ENCODE measurements around the gene PAX7. TPM values are rescaled to one million over a fixed set of nuclear protein-coding genes. Genes with fewer than 3 reads are reported as not detected.

The PAX7 gene
- total RNA-seq, 1 donor from 2014 or later, result not detected

- DNase-seq (no peak), ATAC-seq (ENCODE audit: low read depth) (no peak)
- Mint-ChIP-seq H3K27ac (no peak overlapping the region), H3K4me1 (no peaks in the 10 kb centered on the region), H3K27me3 (peaks cover 21% of the 10 kb centered on the region), H3K4me3 (no peak overlapping the region), H3K9me3 (peaks cover 10% of the 10 kb centered on the region), H3K36me3 (ENCODE audit: low read depth) (no peaks in the 10 kb centered on the region)
- TF ChIP-seq CTCF (IDR thresholded peaks at IDR 0.05), result no peak
- POLR2A ChIA-PET, result no interaction called here
- intact Hi-C loops (cut with micrococcal nuclease), result no loop called here
- CTCF ChIA-PET, result no interaction called here
Measured at GRCh38 chr1:18796950-18797349, 166.3 kb downstream of the PAX7 start.

Other genes starting within 250 kb of the PAX7 start
- gene KLHDC7A, start 149.9 kb upstream of the PAX7 start, total RNA-seq, result not detected in 2 replicates
- not detected in 2 replicates for gene TAS1R2, start 228.8 kb downstream of the PAX7 start, total RNA-seq